SH-SY5Y (cell line): Measurements from ENCODE around the gene BRD1.

Source experiments
- GATA2 ChIP-seq: IDR thresholded peaks from 2 replicates; pipeline ENCODE4 v1.6.1; 2011; ENCODE audit warnings: mild to moderate bottlenecking, low read depth, low read length
- GATA3 ChIP-seq: IDR thresholded peaks from 2 replicates; pipeline ENCODE4 v1.6.1; 2011; ENCODE audit warnings: low read depth, mild to moderate bottlenecking, low read length, moderate library complexity

DNA sequence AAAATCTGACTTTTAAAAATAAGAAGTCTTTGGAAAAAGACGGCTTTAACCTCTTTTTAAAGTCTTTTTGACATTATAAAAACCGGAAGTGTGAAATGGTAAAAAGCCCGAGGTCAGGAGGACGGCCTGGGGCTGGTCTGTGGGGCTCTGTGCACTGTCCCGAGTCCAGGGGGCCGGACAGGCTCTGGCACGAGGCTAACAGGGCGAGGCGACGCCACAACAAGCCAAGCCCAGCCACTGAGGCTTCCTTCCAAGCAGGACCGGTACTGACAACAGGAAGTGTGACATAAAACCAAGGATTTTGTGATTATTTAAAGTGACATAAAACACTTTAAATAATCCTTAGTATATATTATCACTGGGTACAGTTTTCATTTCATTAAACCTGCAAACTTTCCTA is 39.2 kb downstream of the BRD1 start:
- no peak for TF ChIP-seq GATA2
- no peak for TF ChIP-seq GATA3
